ENCODE measurements around the gene GFOD1.

GRCh38 chr6:13418844-13419243 is 68.6 kb downstream of the GFOD1 start:
- TF ChIP-seq SNAI2 (CRISPR knock-in tag; IDR thresholded peaks at IDR 0.05) (no peak), RARB (CRISPR knock-in tag; IDR thresholded peaks at IDR 0.05) (no peak), CSDC2 (CRISPR knock-in tag; IDR thresholded peaks at IDR 0.05) (no peak), TOX (CRISPR knock-in tag; IDR thresholded peaks at IDR 0.05; ENCODE audit: borderline replicate concordance) (no peak), GLIS3 (CRISPR knock-in tag; IDR thresholded peaks at IDR 0.05) (no peak), PATZ1 (CRISPR knock-in tag; IDR thresholded peaks at IDR 0.05; ENCODE audit: borderline replicate concordance) (no peak), ZFP30 (CRISPR knock-in tag; IDR thresholded peaks at IDR 0.05) (no peak), PPARA (CRISPR knock-in tag; IDR thresholded peaks at IDR 0.05; ENCODE audit: borderline replicate concordance) (no peak), ESRRG (CRISPR knock-in tag; IDR thresholded peaks at IDR 0.05) (no peak), BACH2 (CRISPR knock-in tag; IDR thresholded peaks at IDR 0.05; ENCODE audit: borderline replicate concordance) (no peak), ZC3H10 (CRISPR knock-in tag; IDR thresholded peaks at IDR 0.05) (no peak), TCF4 (CRISPR knock-in tag; IDR thresholded peaks at IDR 0.05; ENCODE audit: borderline replicate concordance) (no peak), POU6F1 (CRISPR knock-in tag; IDR thresholded peaks at IDR 0.05; ENCODE audit: borderline replicate concordance, low read depth) (no peak), ARNTL (CRISPR knock-in tag; IDR thresholded peaks at IDR 0.05; ENCODE audit: borderline replicate concordance, low read depth) (no peak)

Data from SK-N-SH treated with all-trans-retinoic acid at 6 μM for 48 hours (cell line).